ENCODE measurements around the gene HIP1R. TPM values are rescaled to one million over a fixed set of nuclear protein-coding genes. Genes with fewer than 3 reads are reported as not detected.
"Not testable (repeated sequence)": the region's sequence is repeated elsewhere in the genome, so short reads cannot be mapped to it uniquely, and the experiment has no call there.

HIP1R gene
- total RNA-seq, 1 donor from 2014 or later = 22.2 TPM

DNA sequence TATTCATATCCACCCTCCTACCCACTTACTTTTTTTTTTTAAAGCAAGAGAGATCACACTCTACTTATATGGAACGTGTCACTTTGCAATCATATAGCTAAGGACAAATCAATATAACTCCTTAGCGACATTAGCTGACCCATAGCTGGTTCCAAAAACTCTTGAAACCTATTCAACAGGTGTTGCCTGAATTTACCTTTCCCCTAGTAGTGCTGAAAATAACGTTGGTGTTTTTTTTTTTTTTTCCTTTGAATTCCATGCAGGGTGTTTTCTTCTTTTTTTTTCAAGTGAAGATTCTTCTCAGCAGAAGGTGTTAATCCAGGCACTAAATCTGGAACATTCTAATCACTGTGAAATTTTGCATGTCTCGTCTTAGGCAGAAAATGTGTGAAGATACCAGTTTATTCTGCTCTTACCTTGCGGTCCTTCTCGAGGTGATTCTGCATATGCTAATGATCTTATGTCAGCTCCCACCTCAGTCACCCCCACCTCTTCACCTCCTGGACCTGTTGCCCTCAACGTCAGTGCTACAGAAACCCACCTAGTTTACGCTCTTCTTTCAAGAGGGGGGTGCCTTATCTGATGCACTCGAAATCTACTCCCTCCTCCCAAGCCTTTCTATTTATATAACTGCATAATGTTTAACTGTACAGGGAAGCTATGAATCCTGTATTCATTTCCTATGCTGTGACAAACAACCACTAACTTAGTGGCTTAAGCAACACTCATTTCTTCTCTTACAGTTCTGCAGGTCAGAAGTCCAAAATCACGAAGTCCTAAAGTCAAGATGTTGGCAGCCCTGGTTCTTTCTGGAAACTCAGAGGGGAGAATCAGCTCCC is 67.8 kb downstream of the HIP1R start:
- no peaks in the 10 kb centered on the region for H3K36me3 Mint-ChIP-seq (ENCODE audit: low read depth, unreplicated experiment)
- H3K9me3 Mint-ChIP-seq (ENCODE audit: unreplicated experiment) = no peaks in the 10 kb centered on the region
- Histone ChIP-seq H3K9me3 (ENCODE audit: insufficient read depth, low read depth, low read length) (no peaks in the 10 kb centered on the region), H3K79me2 (ENCODE audit: insufficient read depth, low read length) (no peaks in the 10 kb centered on the region), H3K4me2 (ENCODE audit: low read length) (no peak overlapping the region), H3K27ac (ENCODE audit: low read depth, low read length) (no peak overlapping the region), H2AFZ (ENCODE audit: low read depth, low read length) (no peak overlapping the region), H3K9ac (ENCODE audit: low read length) (no peak overlapping the region), H3K4me3 (ENCODE audit: insufficient read depth, low read depth, low read length) (no peak overlapping the region), H3K4me1 (ENCODE audit: insufficient read depth, low read length) (peaks cover 9% of the 10 kb centered on the region), H3K27me3 (ENCODE audit: insufficient read depth, low read length) (peaks cover 2% of the 10 kb centered on the region), H4K20me1 (ENCODE audit: insufficient read depth, low read length) (no peaks in the 10 kb centered on the region), H3K36me3 (ENCODE audit: insufficient read depth, low read length) (no peaks in the 10 kb centered on the region)
- H3K4me1 Mint-ChIP-seq (ENCODE audit: low read depth, unreplicated experiment) = peaks cover 9% of the 10 kb centered on the region
- FAIRE-seq (no peak), DNase-seq (ENCODE audit: low read depth) (no peak)
- H3K27ac Mint-ChIP-seq (ENCODE audit: unreplicated experiment) = no peak overlapping the region
- TF ChIP-seq, protein P1, sequence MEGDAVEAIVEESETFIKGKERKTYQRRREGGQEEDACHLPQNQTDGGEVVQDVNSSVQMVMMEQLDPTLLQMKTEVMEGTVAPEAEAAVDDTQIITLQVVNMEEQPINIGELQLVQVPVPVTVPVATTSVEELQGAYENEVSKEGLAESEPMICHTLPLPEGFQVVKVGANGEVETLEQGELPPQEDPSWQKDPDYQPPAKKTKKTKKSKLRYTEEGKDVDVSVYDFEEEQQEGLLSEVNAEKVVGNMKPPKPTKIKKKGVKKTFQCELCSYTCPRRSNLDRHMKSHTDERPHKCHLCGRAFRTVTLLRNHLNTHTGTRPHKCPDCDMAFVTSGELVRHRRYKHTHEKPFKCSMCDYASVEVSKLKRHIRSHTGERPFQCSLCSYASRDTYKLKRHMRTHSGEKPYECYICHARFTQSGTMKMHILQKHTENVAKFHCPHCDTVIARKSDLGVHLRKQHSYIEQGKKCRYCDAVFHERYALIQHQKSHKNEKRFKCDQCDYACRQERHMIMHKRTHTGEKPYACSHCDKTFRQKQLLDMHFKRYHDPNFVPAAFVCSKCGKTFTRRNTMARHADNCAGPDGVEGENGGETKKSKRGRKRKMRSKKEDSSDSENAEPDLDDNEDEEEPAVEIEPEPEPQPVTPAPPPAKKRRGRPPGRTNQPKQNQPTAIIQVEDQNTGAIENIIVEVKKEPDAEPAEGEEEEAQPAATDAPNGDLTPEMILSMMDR (IDR thresholded peaks at IDR 0.05; ENCODE audit: insufficient read depth, low read depth, low read length) = no peak
- no peak for TF ChIP-seq EZH2 (IDR thresholded peaks at IDR 0.05; ENCODE audit: insufficient read depth, low read length)
- no peak overlapping the region for H3K4me3 Mint-ChIP-seq (ENCODE audit: unreplicated experiment)
- peaks cover 4% of the 10 kb centered on the region for H3K27me3 Mint-ChIP-seq (ENCODE audit: low read depth, unreplicated experiment)

DNA sequence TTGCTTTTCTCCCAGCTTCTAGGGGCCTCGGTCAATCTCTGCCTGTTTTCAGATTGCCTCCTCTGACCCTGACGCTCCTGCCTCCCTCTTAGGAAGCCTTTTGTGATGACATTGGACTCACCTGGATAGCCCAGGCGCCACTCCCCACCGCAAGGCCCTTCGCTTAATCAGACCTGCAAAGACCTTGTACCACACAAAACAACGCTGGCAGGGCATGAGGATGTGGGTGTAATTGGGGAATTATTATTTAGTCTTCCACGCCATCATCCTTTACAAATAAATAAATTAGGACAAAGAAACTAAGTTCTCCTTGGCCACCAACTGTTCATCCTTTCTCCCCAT is 68.4 kb downstream of the HIP1R start:
- H3K4me3 Mint-ChIP-seq (ENCODE audit: unreplicated experiment) = no peak overlapping the region
- no peak for TF ChIP-seq EZH2 (IDR thresholded peaks at IDR 0.05; ENCODE audit: insufficient read depth, low read length)
- TF ChIP-seq, protein P1 (IDR thresholded peaks at IDR 0.05; ENCODE audit: insufficient read depth, low read depth, low read length) = no peak
- H3K36me3 ChIP-seq (ENCODE audit: insufficient read depth, low read length) = no peaks in the 10 kb centered on the region
- H3K27ac ChIP-seq (ENCODE audit: low read depth, low read length) = no peak overlapping the region
- no peak overlapping the region for H3K4me2 ChIP-seq (ENCODE audit: low read length)
- FAIRE-seq (no peak), DNase-seq (ENCODE audit: low read depth) (no peak)
- H3K27me3 ChIP-seq (ENCODE audit: insufficient read depth, low read length) = peaks cover 2% of the 10 kb centered on the region
- H3K9me3 ChIP-seq (ENCODE audit: insufficient read depth, low read depth, low read length) = no peaks in the 10 kb centered on the region
- H3K4me1 Mint-ChIP-seq (ENCODE audit: low read depth, unreplicated experiment) = peaks cover 3% of the 10 kb centered on the region
- peaks cover 3% of the 10 kb centered on the region for H3K4me1 ChIP-seq (ENCODE audit: insufficient read depth, low read length)
- H3K36me3 Mint-ChIP-seq (ENCODE audit: low read depth, unreplicated experiment) = no peaks in the 10 kb centered on the region
- H3K9ac ChIP-seq (ENCODE audit: low read length) = no peak overlapping the region
- no peaks in the 10 kb centered on the region for H3K79me2 ChIP-seq (ENCODE audit: insufficient read depth, low read length)
- H3K9me3 Mint-ChIP-seq (ENCODE audit: unreplicated experiment) = no peaks in the 10 kb centered on the region
- no peak overlapping the region for H3K27ac Mint-ChIP-seq (ENCODE audit: unreplicated experiment)
- H4K20me1 ChIP-seq (ENCODE audit: insufficient read depth, low read length) = no peaks in the 10 kb centered on the region
- peaks cover 4% of the 10 kb centered on the region for H3K27me3 Mint-ChIP-seq (ENCODE audit: low read depth, unreplicated experiment)
- H3K4me3 ChIP-seq (ENCODE audit: insufficient read depth, low read depth, low read length) = no peak overlapping the region
- H2AFZ ChIP-seq (ENCODE audit: low read depth, low read length) = no peak overlapping the region

DNA sequence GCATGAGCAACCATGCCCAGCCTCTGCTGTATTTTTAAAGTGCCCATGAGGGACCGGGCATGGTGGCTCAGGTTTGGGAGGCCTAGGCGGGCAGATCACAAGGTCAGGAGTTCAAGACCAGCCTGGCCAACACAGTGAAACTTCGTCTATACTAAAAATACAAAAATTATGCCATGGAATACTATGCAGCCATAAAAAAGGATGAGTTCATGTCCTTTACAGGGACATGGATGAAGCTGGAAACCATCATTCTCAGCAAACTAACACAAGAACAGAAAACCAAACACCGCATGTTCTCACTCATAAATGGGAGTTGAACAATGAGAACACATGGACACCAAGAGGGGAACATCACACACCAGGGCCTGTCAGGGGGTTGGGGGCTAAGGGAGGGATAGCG is 70.0 kb downstream of the HIP1R start:
- H3K9ac ChIP-seq (ENCODE audit: low read length); DNase-seq (ENCODE audit: low read depth); H2AFZ ChIP-seq (ENCODE audit: low read depth, low read length); H3K27me3 ChIP-seq (ENCODE audit: insufficient read depth, low read length); H3K79me2 ChIP-seq (ENCODE audit: insufficient read depth, low read length); H3K4me3 Mint-ChIP-seq (ENCODE audit: unreplicated experiment); H3K4me1 Mint-ChIP-seq (ENCODE audit: low read depth, unreplicated experiment); H3K27me3 Mint-ChIP-seq (ENCODE audit: low read depth, unreplicated experiment); H3K27ac ChIP-seq (ENCODE audit: low read depth, low read length); H3K36me3 Mint-ChIP-seq (ENCODE audit: low read depth, unreplicated experiment); H3K36me3 ChIP-seq (ENCODE audit: insufficient read depth, low read length); H3K4me1 ChIP-seq (ENCODE audit: insufficient read depth, low read length); H4K20me1 ChIP-seq (ENCODE audit: insufficient read depth, low read length); H3K4me2 ChIP-seq (ENCODE audit: low read length); H3K9me3 Mint-ChIP-seq (ENCODE audit: unreplicated experiment); FAIRE-seq; H3K4me3 ChIP-seq (ENCODE audit: insufficient read depth, low read depth, low read length); H3K27ac Mint-ChIP-seq (ENCODE audit: unreplicated experiment); H3K9me3 ChIP-seq (ENCODE audit: insufficient read depth, low read depth, low read length): not testable (repeated sequence)

Data from astrocyte (in vitro differentiated cells and primary cell).